CD4-positive, alpha-beta T cell treated with Interleukin-2 at 100 ng/mL for 4 hours (primary cell): ENCODE data around the gene EXD2.
A peak's percentile ranks its signal among the peaks of the same experiment; 100 is the strongest.
"Not testable (repeated sequence)": the region's sequence is repeated elsewhere in the genome, so short reads cannot be mapped to it uniquely, and the experiment has no call there.

Experiments used
- DNase-seq: peaks from one replicate; pipeline ENCODE4 v3.0.0-alpha.2; 2020; ENCODE audit warnings: low spot score

EXD2 gene, protein sequence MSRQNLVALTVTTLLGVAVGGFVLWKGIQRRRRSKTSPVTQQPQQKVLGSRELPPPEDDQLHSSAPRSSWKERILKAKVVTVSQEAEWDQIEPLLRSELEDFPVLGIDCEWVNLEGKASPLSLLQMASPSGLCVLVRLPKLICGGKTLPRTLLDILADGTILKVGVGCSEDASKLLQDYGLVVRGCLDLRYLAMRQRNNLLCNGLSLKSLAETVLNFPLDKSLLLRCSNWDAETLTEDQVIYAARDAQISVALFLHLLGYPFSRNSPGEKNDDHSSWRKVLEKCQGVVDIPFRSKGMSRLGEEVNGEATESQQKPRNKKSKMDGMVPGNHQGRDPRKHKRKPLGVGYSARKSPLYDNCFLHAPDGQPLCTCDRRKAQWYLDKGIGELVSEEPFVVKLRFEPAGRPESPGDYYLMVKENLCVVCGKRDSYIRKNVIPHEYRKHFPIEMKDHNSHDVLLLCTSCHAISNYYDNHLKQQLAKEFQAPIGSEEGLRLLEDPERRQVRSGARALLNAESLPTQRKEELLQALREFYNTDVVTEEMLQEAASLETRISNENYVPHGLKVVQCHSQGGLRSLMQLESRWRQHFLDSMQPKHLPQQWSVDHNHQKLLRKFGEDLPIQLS

DNA sequence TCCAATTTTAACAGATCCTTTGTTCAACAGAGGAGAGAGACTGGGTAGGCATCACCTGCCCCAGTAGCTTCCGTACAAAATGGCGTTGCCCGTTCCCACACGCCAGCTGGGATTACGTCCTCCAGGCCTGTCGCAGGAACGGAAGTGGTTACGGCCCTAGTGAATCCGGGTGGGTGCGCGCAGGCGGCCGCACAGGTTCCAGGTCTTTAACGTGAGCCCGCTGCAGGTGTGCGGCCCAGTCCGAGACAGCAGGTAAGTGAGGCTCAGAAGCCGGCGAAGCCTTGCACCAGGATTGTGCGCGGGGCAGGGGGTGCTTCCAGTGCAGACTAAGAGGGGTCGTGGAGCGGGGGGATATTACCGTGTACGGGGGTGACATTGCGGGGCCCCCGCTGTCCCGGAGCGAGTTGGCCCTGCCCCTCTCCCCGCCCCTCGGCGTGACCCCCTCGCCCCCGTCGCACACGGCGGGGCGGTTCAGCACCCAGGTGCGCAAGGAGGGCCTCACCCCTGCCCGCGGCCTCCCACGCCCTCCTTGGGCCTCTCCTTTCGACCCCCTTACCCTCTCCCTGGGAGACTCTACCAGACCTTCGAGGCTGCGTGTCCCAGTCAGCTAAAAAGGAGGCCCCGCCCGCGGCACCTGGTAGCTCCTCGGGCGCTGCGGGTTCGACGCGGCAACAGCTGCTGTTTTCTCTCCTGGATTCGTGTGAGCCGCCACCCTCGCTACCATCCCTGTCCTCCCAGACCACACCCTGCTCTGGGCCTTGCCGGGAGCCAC lies at the start of gene EXD2:
TSS of gene EXD2 (plus strand) at position 159 of the 772 bp plus-strand sequence. CDS start 17,973 bp downstream, outside the sequence.
- peak; percentile 78 for DNase-seq

DNA sequence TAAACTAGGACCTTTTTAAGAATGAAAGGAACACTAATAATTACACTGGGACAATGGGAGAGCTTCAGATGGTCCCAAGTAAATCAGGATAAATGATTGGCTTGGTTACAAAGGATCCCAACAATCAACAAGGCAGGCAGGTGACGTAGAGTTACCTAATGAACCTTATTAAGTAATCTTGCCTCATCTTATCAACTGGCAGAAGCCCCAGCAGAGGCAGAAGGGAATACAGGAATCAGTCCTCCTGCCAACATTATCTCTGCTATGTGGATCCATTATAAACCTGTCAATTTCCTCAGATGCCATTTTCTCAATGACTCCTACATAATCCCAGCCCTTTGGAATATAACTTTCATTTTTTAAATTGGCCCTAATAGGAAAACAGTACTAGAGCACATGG lies 49.7 kb upstream of the EXD2 start:
- DNase-seq = no peak

DNA sequence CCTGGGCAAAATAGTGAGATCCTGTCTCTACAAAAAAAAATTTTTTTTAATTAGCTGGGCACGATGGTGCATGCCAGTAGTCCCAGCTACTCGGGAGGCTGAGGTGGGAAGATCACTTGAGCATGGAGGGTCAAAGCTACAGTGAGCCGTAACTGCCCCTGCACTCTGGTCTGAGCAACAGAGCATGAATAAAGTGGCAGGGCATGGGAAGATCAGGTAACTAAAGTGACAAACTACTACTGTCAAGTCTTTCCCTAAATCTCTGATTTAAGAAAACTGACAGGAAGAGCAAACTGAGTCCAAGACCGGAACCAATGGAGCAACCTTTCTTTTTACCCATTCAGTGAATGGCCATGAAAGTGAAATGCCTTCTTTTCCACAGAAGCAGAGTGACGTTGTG lies 49.2 kb upstream of the EXD2 start:
- no peak for DNase-seq

DNA sequence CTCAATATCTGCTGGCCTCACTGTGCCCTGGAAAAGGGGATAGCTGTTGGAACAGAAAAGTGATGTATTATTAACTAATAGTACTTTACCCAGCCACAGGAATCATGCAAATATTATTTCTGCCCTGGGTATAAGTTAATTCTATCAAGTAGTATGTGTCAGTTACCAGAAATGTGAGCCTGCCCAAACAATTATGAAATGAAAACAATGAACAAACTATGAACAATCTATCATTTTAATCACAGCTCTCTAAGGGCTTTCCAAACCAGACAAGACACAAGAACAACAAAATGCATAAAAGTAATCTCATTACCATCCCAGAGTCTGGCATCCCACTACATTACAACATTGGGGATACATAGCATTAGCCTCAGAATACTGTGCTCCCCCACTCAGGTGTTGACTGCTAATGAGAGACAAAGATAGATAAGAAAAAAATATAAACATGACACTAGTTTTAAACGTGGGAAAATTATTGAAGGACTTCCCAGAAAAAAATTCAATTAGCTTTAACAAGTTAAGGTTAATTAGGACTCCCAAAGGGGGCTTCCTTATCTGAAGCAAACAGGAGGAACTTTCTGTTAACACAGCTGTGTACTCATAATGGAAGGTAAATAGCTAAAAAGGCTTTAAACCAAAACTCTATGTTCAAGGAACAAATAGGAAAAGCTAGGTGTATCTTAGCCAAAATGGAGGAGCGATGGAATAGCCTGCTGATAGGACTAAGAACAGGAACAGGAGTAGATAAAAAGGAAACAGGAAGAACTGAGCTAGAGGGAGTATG lies 41.6 kb upstream of the EXD2 start:
- no peak for DNase-seq

DNA sequence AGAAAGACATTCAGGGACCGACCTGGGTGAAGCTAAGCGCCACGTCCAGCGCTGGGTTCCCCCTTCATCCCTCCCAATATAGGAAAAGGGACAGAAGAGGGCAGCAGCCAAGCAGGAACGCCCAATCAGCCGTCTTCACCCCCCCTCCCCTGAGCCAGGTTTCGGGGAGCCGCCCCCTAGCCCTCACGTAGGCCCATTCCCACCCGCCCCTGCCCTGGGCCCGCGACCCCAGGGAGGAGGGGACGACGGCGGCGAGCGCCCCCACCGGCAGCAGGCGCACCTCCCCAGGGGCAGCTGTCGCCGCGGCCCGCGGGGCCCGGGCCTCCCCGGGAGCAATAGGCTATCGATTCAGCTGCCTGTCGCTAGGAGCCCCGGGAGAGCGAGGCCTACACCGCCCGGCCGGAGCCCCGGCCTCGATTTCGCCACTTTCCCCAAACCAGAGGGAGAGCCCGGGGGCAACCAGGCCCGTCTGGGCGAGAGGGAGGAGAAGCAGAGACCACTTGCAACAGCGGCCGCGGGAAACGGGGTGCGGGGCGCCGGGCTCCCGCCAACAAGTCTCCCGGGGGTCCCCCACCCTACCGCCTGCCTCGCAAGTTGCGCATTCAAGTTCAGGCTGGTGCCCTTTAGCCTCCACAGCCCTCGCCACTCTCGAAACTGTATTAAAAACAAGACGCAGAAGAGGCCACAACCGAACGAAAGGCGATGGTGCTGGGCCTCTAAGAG lies 39.7 kb upstream of the EXD2 start:
- peak; percentile 79 for DNase-seq

DNA sequence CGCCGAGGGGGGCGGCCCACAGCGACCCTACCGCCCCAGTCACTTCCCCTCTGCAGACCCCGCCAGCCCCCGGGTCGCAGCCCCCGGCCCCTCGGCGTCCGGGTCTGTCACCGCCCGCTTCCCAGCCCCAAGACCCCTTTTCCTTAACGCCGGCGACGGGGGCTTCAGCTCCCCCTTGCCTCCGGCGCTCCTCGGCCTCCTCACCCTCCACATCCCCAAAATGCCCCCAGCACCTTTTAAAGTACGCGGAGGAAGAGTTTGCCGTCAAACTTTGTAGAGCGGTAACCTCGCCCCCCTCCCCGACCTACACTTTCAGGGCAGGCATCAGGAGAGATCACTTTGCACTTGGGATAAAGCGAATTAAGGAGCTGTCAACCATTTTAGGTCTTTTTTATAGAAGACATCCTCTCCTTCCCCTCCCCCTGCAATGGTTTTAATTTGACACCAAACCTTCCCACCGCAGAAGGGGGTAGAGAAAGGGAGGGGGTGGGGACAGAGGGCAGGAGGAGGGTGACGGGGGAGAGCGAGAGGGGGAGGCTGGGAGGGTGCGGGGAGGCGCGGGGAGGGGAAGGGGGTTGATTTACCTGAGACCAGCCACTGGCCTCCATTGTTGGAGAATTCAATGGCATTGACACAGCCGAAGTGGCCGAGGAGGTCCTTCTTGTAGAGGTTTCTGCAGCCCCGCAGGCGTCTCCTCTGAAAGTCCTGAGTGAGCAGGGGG lies 39.0 kb upstream of the EXD2 start:
- DNase-seq = peak; percentile 50

DNA sequence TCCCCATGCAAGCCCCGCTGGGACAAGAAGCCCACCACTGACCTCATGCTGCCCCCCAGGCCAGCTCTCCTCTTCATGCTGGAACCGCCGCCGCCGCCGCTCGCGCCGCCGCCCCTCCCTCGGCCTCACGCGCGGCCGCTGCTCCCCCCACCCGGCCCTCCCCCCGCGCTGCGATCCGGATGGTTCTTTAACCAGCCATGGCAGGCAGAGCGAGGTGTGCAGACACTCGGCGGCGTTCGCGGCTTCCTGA lies 38.5 kb upstream of the EXD2 start, which contains the start of gene DCAF5:
TSS of gene DCAF5 (minus strand) at position 218 of the 250 bp plus-strand sequence. CDS start at position 77, 141 bp downstream.
- DNase-seq = peak; percentile 93

DNA sequence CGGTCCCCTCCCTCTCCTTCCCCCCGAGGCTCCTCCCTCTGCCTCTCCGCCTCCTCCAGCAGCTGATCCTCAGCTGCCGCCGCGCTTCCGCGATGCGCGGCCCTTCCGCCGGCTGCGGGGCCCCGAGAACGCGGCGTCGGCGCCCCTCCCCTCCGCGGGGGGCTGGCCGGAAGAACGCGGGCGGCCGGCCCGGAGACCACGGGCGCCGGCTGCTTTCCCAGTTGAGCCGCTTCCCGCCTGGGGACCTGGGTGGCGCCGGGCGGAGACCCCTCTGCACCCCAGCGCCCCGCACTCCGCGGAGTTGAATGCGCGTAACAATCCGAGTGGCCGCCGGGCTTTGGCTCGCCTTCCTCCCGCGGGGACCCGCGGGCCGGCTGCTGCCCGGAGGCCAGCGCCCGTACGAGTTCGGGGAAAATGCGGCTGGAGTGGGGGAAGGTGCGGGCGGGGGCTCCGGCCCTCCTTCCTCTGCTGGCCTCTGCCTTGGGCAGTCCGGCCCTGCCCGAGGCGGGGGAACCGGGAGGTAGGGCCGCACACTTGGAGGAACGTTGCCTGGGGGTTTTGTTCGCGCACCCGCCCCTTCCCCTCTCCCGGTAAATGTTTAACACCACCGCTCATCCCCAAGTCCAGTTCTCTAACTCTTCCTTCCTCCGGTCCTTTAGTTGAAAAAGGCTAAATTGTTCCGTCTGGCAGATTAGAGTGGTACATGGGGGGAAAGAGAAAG lies 38.0 kb upstream of the EXD2 start:
- no peak for DNase-seq

DNA sequence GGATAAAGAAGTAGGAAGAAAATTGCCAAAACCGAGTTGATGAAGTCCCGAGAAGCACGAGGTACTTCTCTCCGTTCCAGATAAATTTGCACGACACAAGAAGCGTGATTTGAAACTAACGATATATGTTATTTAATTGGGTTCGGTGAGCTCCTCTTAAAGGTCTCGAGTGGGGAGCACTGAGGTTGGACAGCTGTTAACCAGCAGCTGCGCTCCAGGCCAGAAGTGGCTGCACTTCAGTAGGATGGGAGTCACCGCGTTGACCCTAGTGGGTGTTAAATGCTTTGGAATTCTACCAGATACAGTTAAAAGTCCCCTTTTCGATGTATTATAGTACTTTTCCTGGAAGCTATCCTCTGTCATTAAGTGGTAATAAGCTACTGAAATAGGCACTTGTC lies 37.4 kb upstream of the EXD2 start:
- peak; percentile 11 for DNase-seq

DNA sequence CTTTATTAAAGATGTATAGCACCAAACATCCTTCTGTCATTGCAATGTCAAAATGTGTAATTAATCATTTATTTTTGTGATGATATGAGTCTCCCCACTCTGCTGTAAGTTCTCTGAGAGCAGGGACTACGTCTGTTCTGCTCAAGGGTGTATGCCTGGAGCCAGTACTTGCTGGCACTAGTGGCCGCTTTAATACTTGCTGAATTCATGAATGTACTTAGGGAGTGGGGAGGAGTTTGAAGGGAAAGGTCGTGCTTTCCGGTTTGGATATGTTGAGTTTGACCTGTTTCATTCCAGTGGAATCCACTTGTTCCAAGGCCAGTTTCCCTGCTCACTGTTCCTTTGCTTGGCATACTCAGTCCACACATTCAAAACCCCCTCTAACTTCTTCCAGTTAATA lies 36.5 kb upstream of the EXD2 start:
- no peak for DNase-seq

DNA sequence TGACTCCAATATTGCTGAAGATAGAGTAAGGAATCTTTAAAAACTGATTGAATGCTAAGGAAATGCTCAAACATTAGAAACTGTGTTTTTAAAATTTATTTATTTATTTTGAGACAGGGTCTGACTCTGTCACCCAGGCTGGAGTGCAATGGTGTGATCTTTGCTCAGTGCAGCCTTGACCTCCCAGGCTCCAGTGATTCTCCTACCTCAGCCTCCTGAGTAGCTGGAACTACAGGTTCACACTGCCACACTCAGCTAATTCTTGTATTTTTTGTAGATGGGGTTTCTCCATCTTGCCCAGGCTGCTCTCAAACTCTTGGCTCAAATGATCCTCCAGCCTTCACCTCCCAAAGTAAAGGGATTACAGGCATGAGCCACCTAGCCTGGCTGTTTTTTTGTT lies 35.1 kb upstream of the EXD2 start:
- DNase-seq = no peak

DNA sequence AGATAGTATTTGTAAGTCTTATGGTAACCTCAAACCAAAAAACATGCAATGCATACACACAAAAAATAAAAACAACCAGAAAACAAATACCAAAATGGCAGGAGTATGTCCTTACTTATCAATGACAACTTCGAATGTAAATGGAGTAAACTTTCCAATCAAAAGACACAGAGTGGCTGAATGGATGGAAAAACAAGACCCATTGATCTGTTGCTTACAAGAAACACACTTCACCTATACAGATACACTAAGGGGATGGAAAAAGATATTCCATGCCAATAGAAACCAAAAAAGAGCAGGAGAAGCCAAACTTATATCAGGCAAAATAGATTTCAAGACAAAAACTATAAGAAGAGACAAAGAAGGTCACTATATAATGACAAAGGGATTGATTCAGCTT lies 29.7 kb upstream of the EXD2 start:
- DNase-seq = no peak

DNA sequence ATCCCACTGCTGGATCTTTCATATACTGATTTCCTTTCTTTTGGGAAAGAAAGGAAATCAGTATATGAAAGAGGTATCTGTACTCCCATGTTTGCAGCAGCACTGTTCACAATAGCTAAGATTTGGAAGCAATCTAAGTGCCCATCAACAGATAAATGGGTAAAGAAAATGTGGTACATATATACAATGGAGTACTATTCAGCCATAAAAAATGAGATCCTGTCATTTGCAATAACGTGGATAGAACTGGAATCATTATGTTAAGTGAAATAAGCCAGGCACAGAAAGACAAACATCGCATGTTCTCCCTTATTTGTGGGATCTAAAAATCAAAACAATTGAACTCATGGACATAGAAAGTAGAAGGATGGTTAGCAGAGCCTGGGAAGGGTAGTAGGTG lies 25.5 kb upstream of the EXD2 start:
- not testable (repeated sequence) for DNase-seq

DNA sequence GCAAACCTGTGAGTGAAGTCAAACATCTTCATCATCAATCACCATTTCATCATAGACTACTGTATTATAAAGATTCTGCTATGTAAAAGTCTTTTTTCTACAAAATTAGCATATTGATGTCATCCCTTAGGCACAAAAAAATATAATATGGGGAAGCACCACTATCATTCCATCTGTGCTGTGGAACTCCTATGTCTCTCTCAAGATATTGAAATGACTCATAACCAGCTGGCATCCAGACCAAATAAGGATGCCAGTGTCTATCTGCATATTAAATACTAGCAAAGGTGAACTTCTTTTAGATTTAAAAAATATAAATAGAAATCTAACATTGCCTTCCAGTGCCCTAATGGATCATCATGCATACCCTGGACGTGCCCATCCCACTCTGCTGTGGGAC lies 20.5 kb upstream of the EXD2 start:
- DNase-seq = no peak

DNA sequence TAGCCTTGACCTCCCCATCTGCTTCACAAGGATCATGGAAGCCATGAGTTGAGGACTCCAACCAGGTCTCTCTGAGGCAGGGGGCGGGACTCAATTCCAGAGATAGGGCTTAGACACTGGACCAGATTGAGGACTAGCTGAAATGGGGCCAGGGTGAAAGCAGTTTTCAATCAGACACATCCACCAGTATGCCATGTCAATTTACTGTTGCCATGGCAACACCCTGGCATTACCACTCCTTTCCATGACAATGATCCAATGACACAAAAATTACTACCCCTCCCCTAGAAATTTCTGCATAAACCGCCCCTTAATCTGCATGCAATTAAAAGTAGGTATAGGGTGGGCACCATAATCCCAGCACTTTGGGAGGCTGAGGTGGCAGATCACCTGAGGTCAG lies 19.7 kb upstream of the EXD2 start:
- DNase-seq = no peak

DNA sequence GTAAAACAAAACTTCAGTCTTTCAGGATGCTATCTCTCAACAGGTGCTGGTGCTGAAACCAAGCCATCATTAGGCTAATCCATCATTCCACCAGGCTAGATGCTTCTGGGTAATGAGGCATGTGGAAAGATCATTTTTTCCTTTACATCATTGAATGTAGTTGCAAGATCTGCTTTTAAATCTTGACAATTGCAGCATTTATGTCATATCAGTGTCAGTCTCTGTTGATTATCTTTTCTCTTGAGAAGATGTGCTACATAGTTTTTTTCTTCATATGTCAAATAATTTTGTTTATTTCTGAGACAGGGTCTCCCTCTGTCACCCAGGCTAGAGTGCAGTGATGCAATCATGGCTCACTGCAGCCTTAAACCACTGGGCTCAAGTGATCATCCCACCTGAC lies 16.2 kb upstream of the EXD2 start:
- DNase-seq = no peak

DNA sequence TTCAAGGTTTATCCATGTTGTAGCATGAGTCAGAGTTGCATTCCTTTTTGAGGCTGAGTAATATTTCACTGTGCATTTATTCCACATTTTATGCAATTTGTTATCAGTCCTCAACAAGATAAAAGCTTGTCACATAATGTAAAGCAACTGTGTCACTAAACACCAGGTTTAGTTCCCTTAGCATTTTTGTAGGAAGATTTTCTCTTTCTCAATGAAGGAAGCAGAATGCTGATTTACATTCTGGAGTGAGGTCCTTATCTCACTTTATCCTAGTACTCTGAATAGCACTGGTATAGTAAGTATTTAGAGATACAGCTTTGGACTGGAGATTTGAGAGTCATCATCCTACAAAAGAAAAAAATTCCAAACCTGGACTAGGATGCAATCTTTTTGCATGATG lies 9.8 kb upstream of the EXD2 start:
- DNase-seq = no peak

DNA sequence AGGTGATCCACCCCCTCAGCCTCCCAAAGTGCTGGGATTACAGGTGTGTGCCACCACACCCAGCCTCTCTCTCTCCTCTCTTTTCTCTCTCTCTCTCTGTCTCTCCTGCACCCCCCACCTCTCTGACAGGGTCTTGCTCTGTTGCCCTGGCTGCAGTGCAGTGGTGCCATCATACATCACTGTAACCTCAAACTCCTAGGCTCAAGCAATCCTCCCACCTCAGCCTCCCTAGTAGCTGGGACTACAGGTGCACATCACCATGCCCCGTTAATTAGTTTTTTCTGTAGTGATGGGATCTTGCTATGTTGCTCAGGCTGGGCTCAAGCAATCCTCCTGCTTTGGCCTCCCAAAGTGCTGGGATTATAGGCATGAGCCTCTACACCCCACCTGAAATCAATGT lies 8.7 kb upstream of the EXD2 start:
- DNase-seq = not testable (repeated sequence)

DNA sequence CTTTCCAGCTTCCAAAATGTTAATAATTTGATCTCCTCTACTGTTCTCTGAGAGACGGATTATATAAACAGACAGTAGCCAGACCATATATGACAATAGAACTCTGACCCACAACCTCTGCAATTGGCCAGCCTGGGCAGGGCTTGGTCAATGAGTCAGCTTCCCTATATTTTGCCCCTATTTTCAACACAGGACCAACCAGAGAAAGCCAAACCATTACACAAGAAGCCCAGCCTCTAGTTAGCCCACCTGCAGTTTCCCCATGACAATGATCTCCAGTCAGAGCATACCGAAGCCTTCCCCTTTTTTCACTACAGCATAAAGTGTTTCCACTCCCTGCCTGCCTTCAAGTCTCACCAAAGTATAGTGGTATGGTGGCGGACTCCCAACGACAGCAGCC lies 7.6 kb upstream of the EXD2 start:
- DNase-seq = no peak

DNA sequence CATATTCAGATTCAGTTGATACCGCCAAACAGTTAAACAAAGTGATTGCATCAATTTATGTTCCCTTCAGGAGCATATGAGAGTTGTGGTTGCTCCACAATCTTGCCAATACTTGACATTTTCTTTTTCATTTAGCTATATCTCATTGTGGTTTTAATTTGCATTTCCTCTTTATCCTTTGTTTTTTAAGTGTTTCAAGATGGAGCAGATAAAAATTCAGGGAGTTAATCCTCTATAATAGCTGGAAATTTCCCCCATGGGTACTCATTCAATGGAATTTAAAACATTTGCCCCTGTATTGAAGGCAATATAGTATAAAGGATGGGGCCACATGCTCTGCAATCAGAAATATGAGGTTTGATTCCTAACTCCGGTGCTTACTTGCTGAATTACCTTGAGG lies 1.1 kb upstream of the EXD2 start:
- no peak for DNase-seq
